Muscle of leg (tissue), 11 donors: ENCODE measurements around the gene PHACTR3. TPM values are rescaled to one million over a fixed set of nuclear protein-coding genes. Genes with fewer than 3 reads are reported as not detected.
"Not testable (repeated sequence)": the region's sequence is repeated elsewhere in the genome, so short reads cannot be mapped to it uniquely, and the experiment has no call there.

Experiments used
- DNase-seq: peaks from one replicate; pipeline ENCODE4 v3.0.0; 2013
- H3K27ac ChIP-seq: one replicate; pipeline ENCODE4 v1.5.1; 2013; ENCODE audit warnings: mild to moderate bottlenecking, low read length, control low read depth
- H3K27me3 ChIP-seq: one replicate; pipeline ENCODE4 v1.6.1; 2013; ENCODE audit warnings: low read length; ENCODE audit not compliant: control insufficient read depth, insufficient read depth
- H3K36me3 ChIP-seq: one replicate; pipeline ENCODE4 v1.6.1; 2013; ENCODE audit warnings: low read length; ENCODE audit not compliant: control insufficient read depth, insufficient read depth
- H3K4me1 ChIP-seq: one replicate; pipeline ENCODE4 v1.6.1; 2013; ENCODE audit warnings: low read length; ENCODE audit not compliant: control insufficient read depth, insufficient read depth
- H3K4me3 ChIP-seq: one replicate; pipeline ENCODE4 v1.5.1; 2013; ENCODE audit warnings: low read length, control low read depth
- H3K9me3 ChIP-seq: replicated peaks from 2 replicates; pipeline ENCODE4 v1.6.1; 2013; ENCODE audit warnings: low read depth, low read length; ENCODE audit not compliant: control insufficient read depth
- WGBS: methylation state at CpG from one replicate; pipeline ENCODE4 v1.1.5; 2013; ENCODE audit warnings: missing lambda C conversion rate; ENCODE audit not compliant: insufficient coverage; 5-methylcytosine and 5-hydroxymethylcytosine counted together
- polyA plus RNA-seq, 8 donors: library from polyadenylated mRNA; unstranded; fragments of 120-200 nt; gene quantifications; one replicate each; pipeline versions ENCODE4 v1.2.1 to v1.2.3, GENCODE V29; 2013; ENCODE audit warnings: inconsistent platforms in 1 of 8, low replicate concordance in 1 of 8; ENCODE audit not compliant: insufficient read length in 8 of 8, insufficient read depth in 1 of 8
- total RNA-seq: library from RNA; stranded (reverse); fragments of 120-200 nt; gene quantifications from one replicate; pipeline ENCODE4 v1.2.4, GENCODE V29; 2013

PHACTR3 gene
- total and polyA plus RNA-seq, 9 donors = 4.7 to 17.0 (median 9.9) TPM

DNA sequence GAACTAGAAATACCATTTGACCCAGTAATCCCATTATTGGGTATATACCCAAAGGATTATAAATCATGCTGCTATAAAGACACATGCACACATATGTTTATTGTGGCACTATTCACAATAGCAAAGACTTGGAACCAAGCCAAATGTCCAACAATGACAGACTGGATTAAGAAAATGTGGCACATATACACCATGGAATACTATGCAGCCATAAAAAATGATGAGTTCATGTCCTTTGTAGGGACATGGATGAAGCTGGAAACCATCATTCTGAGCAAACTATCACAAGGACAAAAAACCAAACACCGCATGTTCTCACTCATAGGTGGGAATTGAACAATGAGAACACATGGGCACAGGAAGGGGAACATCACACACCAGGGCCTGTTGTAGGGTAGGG is 252.2 kb downstream of the PHACTR3 start:
- not testable (repeated sequence) for H3K27me3 ChIP-seq, H3K27ac ChIP-seq, H3K4me1 ChIP-seq, H3K36me3 ChIP-seq, H3K9me3 ChIP-seq, H3K4me3 ChIP-seq, DNase-seq
- WGBS = no CpG with 5 or more reads among the region's 1 CpG

DNA sequence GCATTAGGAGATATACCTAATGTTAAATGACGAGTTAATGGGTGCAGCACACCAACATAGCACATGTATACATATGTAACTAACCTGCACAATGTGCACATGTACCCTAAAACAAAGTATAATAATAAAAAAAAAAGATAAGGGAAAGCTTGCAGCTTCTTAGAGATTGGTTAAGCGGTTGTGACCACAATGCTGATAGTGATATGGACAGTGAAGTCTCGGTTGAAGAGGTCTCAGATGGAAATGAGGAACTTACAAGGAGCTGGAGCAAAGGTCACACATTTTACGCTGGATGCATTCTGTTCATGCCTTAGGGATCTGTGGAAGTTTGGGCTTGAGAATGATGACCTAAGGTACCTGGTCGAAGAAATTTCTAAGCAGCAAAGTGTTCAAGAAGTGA is 252.6 kb downstream of the PHACTR3 start:
- not testable (repeated sequence) for H3K4me1 ChIP-seq, H3K27me3 ChIP-seq, H3K36me3 ChIP-seq, H3K9me3 ChIP-seq, H3K4me3 ChIP-seq, H3K27ac ChIP-seq, DNase-seq
- 85% methylated on average over 4 of the region's 5 CpGs for WGBS

DNA sequence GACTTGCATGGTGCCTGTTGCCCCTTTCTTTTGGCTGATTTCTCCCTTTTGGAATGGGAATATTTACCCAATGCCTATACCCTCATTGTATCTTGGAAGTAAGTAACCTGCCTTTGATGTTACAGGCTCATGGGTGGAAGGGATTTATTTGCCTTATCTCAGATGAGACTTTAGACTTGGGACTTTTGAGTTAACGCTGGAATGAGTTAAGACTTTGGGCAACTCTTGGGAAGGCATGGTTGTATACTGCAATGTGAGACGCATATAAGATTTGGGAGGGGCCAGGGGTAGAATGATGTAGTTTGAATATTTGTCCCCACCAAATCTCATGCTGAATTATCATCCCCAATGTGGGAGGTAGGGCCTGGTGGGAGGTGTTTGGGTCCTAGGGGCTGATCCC is 253.6 kb downstream of the PHACTR3 start:
- no peaks in the 10 kb centered on the region for H3K4me1 ChIP-seq
- no peaks in the 10 kb centered on the region for H3K9me3 ChIP-seq
- H3K36me3 ChIP-seq = no peaks in the 10 kb centered on the region
- H3K27ac ChIP-seq = no peak overlapping the region
- H3K27me3 ChIP-seq = no peaks in the 10 kb centered on the region
- WGBS = no CpG with 5 or more reads among the region's 2 CpGs
- H3K4me3 ChIP-seq = no peak overlapping the region
- DNase-seq = no peak

DNA sequence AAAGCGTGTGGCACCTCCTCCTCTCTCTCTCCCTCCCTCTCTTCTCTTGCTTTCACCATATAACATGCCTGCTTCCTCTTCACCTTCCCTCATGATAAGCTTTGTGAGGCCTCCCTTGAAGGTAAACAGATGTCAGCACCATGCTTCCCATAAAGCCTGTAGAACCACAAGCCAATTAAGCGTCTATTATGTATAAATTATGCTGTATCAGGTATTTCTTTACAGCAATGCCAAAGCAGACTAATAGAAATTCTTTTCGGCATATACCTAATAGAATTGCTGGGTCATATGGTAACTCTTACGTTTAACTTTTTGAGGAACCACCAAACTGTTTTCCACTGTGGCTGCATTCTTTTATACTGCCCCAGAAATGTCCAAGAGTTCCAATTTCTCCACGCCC is 254.1 kb downstream of the PHACTR3 start:
- WGBS = no CpG with 5 or more reads among the region's 5 CpGs

DNA sequence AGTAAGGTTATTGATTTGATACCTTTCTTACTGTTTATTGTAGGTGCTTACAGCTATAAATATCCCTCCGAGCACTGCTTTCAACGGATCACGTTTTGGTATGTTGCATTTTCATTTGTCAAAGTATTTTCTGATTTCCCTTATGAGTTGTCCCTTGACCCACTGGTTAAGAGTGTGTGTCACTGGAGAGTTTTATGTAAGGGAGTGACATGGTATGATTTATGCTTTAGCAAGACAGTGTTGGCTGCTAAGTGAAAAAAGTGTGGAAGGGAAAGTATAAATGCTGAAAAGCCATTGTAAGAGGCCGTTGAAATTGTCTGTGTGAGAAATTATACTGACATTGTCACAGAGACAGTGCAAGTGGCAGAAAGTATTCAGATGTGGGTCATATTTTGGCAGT is 257.1 kb downstream of the PHACTR3 start:
- Histone ChIP-seq H3K36me3 (no peaks in the 10 kb centered on the region), H3K27me3 (no peaks in the 10 kb centered on the region), H3K27ac (no peak overlapping the region), H3K4me1 (no peaks in the 10 kb centered on the region), H3K4me3 (no peak overlapping the region), H3K9me3 (no peaks in the 10 kb centered on the region)
- 67% methylated on average over 2 of the region's 4 CpGs for WGBS
- no peak for DNase-seq

More for the DNA sequence above, 254.1 kb downstream of the PHACTR3 start:
- no peak overlapping the region for H3K27ac ChIP-seq
- no peaks in the 10 kb centered on the region for H3K27me3 ChIP-seq
- H3K36me3 ChIP-seq = no peaks in the 10 kb centered on the region
- H3K9me3 ChIP-seq = no peaks in the 10 kb centered on the region
- H3K4me3 ChIP-seq = no peak overlapping the region
- H3K4me1 ChIP-seq = no peaks in the 10 kb centered on the region
- no peak for DNase-seq

DNA sequence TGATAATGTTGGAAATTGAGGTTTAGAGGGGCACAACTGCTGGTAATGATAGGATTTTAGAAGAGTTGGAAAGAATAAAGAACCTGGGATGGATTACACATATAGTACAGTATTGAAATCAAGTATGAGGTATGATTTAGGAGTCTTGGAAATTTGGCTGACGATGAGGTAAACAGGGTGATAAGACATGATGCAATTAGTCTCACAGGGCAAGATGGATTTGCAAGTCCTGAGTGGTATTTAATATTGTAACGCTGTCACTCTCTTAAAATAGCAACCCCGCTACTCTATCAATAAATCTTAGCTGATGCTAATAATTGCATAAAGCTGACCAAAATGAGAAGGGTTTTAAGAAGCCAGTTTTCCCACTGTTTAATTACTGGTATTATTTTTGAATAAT is 258.7 kb downstream of the PHACTR3 start:
- Histone ChIP-seq H3K27ac (no peak overlapping the region), H3K36me3 (no peaks in the 10 kb centered on the region), H3K9me3 (no peaks in the 10 kb centered on the region), H3K4me3 (no peak overlapping the region), H3K4me1 (no peaks in the 10 kb centered on the region), H3K27me3 (no peaks in the 10 kb centered on the region)
- DNase-seq = no peak
- WGBS = no CpG with 5 or more reads among the region's 3 CpGs

DNA sequence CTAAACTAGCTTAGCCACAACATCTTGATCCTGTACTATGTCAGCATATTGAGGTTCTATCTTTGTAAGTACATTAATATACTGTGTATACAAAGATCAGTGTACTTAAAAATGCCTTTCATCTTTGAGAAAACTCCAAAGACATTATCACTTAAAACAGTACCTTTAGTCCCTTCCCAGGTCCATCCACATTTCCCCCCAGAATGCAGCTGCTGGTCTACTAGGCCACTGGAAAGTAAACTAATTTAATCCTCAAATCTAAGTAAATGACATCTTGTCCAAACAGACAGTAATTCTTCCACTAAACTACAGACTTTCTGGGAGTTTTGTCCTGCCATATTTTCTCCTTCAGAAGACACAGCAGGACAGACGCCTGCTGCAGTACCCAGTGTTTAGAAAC is 260.4 kb downstream of the PHACTR3 start:
- Histone ChIP-seq H3K27ac (no peak overlapping the region), H3K4me3 (no peak overlapping the region), H3K27me3 (no peaks in the 10 kb centered on the region), H3K36me3 (no peaks in the 10 kb centered on the region), H3K4me1 (no peaks in the 10 kb centered on the region), H3K9me3 (no peaks in the 10 kb centered on the region)
- no peak for DNase-seq
- no CpG with 5 or more reads among the region's 1 CpG for WGBS

DNA sequence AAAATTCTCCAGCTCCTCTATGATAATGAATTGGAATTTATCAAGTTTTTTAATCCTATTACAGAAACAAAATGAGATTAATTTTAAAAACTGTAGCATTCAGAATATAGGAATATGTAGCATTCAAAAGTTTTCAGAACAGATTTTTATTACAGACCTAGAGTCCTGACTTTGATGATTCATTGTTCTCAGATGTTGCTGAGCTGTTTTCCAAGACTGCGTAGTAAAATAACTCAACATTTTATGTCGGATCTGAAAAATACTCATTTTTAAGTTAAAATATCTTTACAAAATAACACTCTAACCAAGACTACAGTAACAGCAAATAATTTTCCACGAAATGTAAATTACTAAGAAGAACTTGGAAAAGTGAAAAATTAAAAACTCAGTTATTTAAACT is 262.0 kb downstream of the PHACTR3 start:
- Histone ChIP-seq H3K9me3 (no peaks in the 10 kb centered on the region), H3K4me3 (no peak overlapping the region), H3K27me3 (no peaks in the 10 kb centered on the region), H3K36me3 (no peaks in the 10 kb centered on the region), H3K27ac (no peak overlapping the region), H3K4me1 (no peaks in the 10 kb centered on the region)
- no CpG with 5 or more reads among the region's 3 CpGs for WGBS
- DNase-seq = peak; percentile 8

DNA sequence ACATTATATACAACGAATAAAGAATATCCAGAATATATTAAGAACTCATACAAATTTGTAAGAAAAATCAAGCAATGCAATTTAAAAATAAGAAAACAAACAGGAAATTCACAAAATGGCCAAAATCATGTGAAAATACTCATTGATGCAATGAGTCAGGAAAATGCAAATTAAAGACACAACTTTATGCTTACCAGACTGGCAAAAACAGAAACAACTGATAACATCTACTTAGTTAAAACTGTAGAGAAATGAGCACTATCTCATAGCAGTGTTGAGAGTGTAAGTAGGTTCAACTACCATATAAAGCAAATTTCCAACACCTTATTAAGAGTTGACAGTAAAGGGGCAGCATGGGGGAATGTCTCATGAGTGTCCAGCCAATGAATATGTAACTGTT is 266.8 kb downstream of the PHACTR3 start:
- Histone ChIP-seq H3K4me1 (no peaks in the 10 kb centered on the region), H3K9me3 (no peaks in the 10 kb centered on the region), H3K27ac (no peak overlapping the region), H3K4me3 (no peak overlapping the region), H3K27me3 (no peaks in the 10 kb centered on the region), H3K36me3 (no peaks in the 10 kb centered on the region)
- WGBS = no CpG with 5 or more reads among the region's 1 CpG
- no peak for DNase-seq

DNA sequence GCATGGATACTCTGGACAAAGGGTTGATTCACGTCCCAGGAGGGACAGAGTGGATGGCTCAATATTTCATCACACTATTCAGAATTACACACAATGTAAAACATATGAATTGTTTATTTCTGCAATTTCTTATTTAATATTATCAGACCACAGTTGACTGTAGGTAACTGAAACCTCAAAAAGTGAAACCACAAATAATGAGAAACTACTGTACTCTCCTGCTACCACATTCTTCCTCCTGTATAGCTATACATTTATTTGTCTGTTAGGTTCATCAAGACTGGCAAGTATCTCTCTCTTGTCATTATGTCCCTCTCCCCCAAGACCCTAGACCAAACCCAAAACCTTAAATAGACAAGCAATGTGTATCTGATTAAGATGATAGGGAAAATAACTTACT is 269.1 kb downstream of the PHACTR3 start:
- Histone ChIP-seq H3K27me3 (no peaks in the 10 kb centered on the region), H3K36me3 (no peaks in the 10 kb centered on the region), H3K9me3 (no peaks in the 10 kb centered on the region), H3K27ac (no peak overlapping the region), H3K4me1 (no peaks in the 10 kb centered on the region), H3K4me3 (no peak overlapping the region)
- no CpG with 5 or more reads among the region's 1 CpG for WGBS
- DNase-seq = no peak

DNA sequence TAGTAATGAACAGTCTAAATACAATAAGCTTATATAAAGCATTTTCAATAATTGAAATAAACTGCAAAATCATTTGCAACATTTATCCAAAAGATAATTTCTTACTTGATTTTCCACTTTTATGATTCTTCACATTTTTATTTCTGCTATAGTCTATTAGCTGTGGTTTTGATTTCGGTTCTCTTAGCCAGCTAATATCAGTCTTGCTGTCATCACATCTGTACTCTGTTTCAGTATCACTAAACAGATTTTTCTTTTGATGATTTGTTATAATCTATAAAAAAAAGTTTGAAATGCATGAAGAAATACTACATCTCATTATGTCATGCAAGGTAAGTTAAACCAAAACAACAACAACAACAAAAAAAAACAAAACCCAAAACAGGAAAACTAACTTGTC is 275.9 kb downstream of the PHACTR3 start:
- WGBS = no CpG with 5 or more reads among the region's 1 CpG
- no peak overlapping the region for H3K27ac ChIP-seq
- H3K4me3 ChIP-seq = no peak overlapping the region
- H3K4me1 ChIP-seq = no peaks in the 10 kb centered on the region
- no peaks in the 10 kb centered on the region for H3K36me3 ChIP-seq
- DNase-seq = no peak
- H3K27me3 ChIP-seq = no peaks in the 10 kb centered on the region
- H3K9me3 ChIP-seq = no peaks in the 10 kb centered on the region
